Measurements from ENCODE around the gene SPEG.

Gene SPEG

DNA sequence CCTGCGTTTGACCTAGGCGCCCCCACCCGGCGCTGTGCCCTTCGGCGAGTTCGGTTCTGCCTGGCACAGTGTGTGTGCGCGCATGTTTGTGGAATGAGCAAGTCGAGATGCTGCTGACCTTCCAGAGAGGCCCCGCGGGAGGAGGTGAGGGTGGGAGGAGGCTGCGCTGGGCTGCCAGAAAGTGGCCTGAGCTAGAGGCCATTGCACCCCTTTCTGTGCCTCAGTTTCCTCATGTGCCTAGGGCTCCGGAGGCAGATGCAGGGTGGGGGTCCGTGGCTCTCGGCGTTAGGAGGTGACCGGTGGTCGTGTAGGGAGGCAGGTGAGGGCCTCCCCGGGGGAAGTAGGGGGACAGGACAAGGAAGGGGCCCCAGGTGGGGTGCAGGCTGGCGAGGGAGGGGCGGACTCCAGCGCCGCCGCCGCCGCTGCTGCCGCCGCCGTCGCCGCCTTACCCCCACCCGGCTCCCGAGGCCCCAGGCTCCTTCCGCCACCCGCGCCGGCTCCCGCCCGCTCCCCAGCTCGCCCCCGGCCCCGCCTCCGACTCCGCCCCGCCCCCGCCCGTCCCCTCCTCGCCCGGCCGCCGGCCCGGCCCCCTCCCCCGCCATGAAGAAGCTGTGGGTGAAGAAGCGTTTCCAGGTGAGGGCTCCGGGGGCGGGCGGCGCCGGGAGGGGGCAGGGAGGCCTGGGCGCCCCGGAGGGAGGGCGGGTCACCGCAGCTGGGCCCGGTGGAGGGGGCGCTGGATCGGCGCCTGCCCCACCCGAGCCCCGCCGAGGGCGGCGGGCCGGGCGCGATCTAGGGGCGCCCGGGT lies 7.0 kb downstream of the SPEG start:
- TF ChIP-seq TAF1 (IDR thresholded peaks at IDR 0.05; ENCODE audit: low read depth), result no peak
- 0 out of 2 replicates have a peak, but pooled peaks have one; percentile 40 for TF ChIP-seq EGR1 (IDR thresholded peaks at IDR 0.05)
- 0 out of 2 replicates have a peak, but pooled peaks have one; percentile 6 for TF ChIP-seq EP300 (IDR thresholded peaks at IDR 0.05; ENCODE audit: borderline replicate concordance)

DNA sequence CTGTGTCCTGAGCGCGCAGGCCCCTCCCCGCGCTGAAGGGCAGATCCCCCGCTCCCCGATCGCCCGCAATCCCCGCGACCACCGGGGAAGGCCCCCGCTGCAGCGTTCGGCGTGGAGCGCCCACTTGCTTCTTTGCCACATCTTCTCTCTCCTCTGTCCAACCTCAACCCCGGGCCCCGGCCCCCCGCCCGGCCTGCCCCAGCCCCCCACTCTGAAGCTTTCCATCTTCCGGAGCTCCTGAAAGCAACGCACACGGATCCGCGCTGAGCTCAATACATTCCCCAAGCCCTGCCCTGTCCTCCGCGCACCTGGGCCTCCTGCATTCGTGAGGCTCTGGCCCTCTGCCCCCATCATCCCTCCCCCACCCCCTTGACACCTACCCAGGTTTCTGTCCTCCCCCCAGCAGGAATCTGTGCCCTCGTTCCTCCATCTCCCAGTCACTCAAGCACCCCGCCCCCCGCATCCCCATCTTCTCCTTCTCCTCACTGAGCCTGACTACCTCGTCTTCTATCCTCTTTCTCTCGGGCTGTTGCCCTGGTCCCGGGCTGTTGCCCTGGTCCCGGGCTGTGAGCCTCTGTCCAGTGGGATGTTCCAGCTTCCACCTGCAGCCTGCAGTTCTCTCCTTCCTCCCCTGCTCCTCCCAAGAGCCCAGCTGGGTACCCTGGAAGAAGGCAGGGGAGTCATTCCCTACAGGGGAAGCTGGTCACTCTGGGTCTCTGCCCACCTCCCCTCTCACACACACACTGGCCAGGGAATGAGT lies 7.8 kb downstream of the SPEG start:
- TF ChIP-seq FOXM1 (IDR thresholded peaks at IDR 0.05; ENCODE audit: borderline replicate concordance, low read depth) (no peak), RAD21 (IDR thresholded peaks at IDR 0.05; ENCODE audit: low read depth) (no peak), CEBPB (IDR thresholded peaks at IDR 0.05) (no peak), TCF12 (IDR thresholded peaks at IDR 0.05; ENCODE audit: low read depth) (no peak), MAX (IDR thresholded peaks at IDR 0.05) (no peak), EP300 (IDR thresholded peaks at IDR 0.05; ENCODE audit: borderline replicate concordance) (no peak)
- TF ChIP-seq, protein P1, sequence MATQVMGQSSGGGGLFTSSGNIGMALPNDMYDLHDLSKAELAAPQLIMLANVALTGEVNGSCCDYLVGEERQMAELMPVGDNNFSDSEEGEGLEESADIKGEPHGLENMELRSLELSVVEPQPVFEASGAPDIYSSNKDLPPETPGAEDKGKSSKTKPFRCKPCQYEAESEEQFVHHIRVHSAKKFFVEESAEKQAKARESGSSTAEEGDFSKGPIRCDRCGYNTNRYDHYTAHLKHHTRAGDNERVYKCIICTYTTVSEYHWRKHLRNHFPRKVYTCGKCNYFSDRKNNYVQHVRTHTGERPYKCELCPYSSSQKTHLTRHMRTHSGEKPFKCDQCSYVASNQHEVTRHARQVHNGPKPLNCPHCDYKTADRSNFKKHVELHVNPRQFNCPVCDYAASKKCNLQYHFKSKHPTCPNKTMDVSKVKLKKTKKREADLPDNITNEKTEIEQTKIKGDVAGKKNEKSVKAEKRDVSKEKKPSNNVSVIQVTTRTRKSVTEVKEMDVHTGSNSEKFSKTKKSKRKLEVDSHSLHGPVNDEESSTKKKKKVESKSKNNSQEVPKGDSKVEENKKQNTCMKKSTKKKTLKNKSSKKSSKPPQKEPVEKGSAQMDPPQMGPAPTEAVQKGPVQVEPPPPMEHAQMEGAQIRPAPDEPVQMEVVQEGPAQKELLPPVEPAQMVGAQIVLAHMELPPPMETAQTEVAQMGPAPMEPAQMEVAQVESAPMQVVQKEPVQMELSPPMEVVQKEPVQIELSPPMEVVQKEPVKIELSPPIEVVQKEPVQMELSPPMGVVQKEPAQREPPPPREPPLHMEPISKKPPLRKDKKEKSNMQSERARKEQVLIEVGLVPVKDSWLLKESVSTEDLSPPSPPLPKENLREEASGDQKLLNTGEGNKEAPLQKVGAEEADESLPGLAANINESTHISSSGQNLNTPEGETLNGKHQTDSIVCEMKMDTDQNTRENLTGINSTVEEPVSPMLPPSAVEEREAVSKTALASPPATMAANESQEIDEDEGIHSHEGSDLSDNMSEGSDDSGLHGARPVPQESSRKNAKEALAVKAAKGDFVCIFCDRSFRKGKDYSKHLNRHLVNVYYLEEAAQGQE (IDR thresholded peaks at IDR 0.05; ENCODE audit: low read depth), result no peak
- TF ChIP-seq, protein P2, sequence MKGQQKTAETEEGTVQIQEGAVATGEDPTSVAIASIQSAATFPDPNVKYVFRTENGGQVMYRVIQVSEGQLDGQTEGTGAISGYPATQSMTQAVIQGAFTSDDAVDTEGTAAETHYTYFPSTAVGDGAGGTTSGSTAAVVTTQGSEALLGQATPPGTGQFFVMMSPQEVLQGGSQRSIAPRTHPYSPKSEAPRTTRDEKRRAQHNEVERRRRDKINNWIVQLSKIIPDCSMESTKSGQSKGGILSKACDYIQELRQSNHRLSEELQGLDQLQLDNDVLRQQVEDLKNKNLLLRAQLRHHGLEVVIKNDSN (IDR thresholded peaks at IDR 0.05), result no peak

DNA sequence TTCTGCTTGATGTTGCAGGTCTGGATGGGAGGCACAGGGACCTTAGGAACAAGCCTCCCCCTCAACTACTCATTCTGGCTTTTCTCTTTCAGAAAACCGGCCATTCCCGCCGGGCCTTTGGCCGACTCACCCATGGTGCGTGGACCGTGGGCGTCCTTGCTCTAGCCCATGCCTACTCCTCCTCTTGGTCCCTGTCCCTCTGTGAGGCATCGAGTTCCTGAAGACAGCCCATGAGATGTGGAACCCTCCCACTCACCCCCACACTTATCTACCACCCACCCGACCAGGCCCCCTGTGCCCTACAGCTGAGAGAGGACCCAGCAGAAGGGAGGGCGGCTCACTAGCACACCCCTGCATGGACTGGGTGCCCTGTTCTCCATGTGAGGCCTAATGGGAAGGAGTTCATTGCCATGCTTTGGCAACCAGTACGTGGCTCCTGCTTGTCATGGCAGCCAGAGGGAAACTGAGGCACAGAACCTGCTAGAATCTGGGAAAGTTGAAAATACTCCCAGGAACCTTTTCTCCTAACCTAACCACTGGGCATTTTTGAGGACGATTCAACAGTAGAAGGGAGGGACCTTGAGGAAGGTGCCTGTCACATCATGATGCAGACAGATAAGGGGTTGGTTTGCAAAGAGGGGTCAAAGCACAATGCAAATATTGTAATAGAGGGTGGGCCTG lies 8.5 kb downstream of the SPEG start:
- TF ChIP-seq TAF1 (IDR thresholded peaks at IDR 0.05; ENCODE audit: low read depth), result no peak
- TF ChIP-seq YY1 (IDR thresholded peaks at IDR 0.05; ENCODE audit: low read depth), result no peak
- TF ChIP-seq FOXM1 (IDR thresholded peaks at IDR 0.05; ENCODE audit: borderline replicate concordance, low read depth), result no peak
- TF ChIP-seq NFIC (IDR thresholded peaks at IDR 0.05), result no peak
- no peak for TF ChIP-seq EP300 (IDR thresholded peaks at IDR 0.05; ENCODE audit: borderline replicate concordance)
- no peak for TF ChIP-seq EGR1 (IDR thresholded peaks at IDR 0.05)
- no peak for TF ChIP-seq CREB1 (IDR thresholded peaks at IDR 0.05; ENCODE audit: low read depth)
- TF ChIP-seq TEAD4 (IDR thresholded peaks at IDR 0.05), result no peak
- TF ChIP-seq TCF12 (IDR thresholded peaks at IDR 0.05; ENCODE audit: low read depth), result no peak
- TF ChIP-seq, protein P1 (IDR thresholded peaks at IDR 0.05; ENCODE audit: low read depth), result no peak
- no peak for TF ChIP-seq RAD21 (IDR thresholded peaks at IDR 0.05; ENCODE audit: low read depth)
- no peak for TF ChIP-seq MAX (IDR thresholded peaks at IDR 0.05)
- TF ChIP-seq ZBTB7A (IDR thresholded peaks at IDR 0.05; ENCODE audit: low read depth), result no peak
- TF ChIP-seq CEBPB (IDR thresholded peaks at IDR 0.05), result no peak
- TF ChIP-seq, protein P2 (IDR thresholded peaks at IDR 0.05), result no peak

- TF ChIP-seq CREB1 (IDR thresholded peaks at IDR 0.05; ENCODE audit: low read depth) (no peak), EGR1 (IDR thresholded peaks at IDR 0.05) (no peak), EP300 (IDR thresholded peaks at IDR 0.05; ENCODE audit: borderline replicate concordance) (no peak), RAD21 (IDR thresholded peaks at IDR 0.05; ENCODE audit: low read depth) (no peak), FOXM1 (IDR thresholded peaks at IDR 0.05; ENCODE audit: borderline replicate concordance, low read depth) (no peak), YY1 (IDR thresholded peaks at IDR 0.05; ENCODE audit: low read depth) (no peak)
- TF ChIP-seq, protein P2 (IDR thresholded peaks at IDR 0.05), result no peak
These were observed 9.0 kb downstream of the SPEG start for GRCh38 chr2:219443697-219444023.

GRCh38 chr2:219444566-219445091 lies 10.0 kb downstream of the SPEG start:
- TF ChIP-seq TEAD4 (IDR thresholded peaks at IDR 0.05) (no peak), YY1 (IDR thresholded peaks at IDR 0.05; ENCODE audit: low read depth) (no peak), TCF12 (IDR thresholded peaks at IDR 0.05; ENCODE audit: low read depth) (no peak), EGR1 (IDR thresholded peaks at IDR 0.05) (no peak), TAF1 (IDR thresholded peaks at IDR 0.05; ENCODE audit: low read depth) (no peak), RAD21 (IDR thresholded peaks at IDR 0.05; ENCODE audit: low read depth) (no peak), FOXM1 (IDR thresholded peaks at IDR 0.05; ENCODE audit: borderline replicate concordance, low read depth) (no peak), CREB1 (IDR thresholded peaks at IDR 0.05; ENCODE audit: low read depth) (no peak), EP300 (IDR thresholded peaks at IDR 0.05; ENCODE audit: borderline replicate concordance) (no peak), CEBPB (IDR thresholded peaks at IDR 0.05) (no peak), NFIC (IDR thresholded peaks at IDR 0.05) (no peak), ZBTB7A (IDR thresholded peaks at IDR 0.05; ENCODE audit: low read depth) (no peak), MAX (IDR thresholded peaks at IDR 0.05) (no peak)
- TF ChIP-seq, protein P1 (IDR thresholded peaks at IDR 0.05; ENCODE audit: low read depth), result no peak
- TF ChIP-seq, protein P2 (IDR thresholded peaks at IDR 0.05), result no peak
